CD4-positive, alpha-beta T cell treated with Interleukin-15 for 1 hour (primary cell): Measurements from ENCODE around the gene FABP3.

Experiments
- DNase-seq: peaks from one replicate; pipeline ENCODE4 v3.0.0-alpha.2; 2020

Gene FABP3

DNA sequence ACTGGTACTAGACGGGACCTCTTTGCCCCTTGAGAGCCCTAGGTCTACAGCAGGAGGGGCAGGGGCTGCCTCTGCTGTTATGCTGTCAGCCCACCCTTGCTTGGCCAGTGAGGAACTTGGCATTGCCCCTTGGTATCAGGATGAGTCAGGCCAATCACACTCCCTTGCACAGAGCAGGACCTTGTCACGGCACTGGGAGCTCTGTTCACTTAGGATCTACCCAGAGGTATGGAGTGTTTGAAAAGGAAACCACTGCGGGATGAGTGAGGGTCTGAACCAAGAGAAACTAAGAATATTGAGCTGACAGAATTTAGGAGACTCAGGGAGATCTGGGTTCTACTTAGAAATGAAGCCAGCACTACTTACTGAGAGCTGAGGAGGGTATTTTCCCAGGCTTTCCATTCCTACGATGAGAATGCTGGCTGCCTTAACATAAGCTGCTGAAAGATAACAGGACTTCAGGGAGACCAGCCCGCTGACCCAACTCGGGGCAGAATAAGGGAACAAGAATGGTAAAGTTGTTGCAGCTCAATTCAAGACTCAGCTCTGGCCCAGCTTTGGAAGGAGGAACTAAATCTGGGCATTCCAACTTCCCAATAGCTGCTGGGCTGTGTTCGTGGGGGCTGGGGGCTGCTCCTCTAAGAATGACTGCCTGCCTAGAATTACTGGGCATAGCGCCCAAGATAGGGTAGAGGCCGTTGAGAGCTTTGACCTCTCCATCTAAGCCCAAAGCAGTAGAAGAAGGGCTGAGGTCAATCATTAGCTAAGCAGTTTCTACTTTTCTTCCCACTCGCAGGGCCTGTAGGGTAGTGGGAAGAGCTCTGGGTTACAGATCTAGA, 1.5 kb downstream of the FABP3 start:
- DNase-seq: no peak

GRCh38 chr1:31370565-31370964, 2.3 kb downstream of the FABP3 start:
- no peak for DNase-seq

DNA sequence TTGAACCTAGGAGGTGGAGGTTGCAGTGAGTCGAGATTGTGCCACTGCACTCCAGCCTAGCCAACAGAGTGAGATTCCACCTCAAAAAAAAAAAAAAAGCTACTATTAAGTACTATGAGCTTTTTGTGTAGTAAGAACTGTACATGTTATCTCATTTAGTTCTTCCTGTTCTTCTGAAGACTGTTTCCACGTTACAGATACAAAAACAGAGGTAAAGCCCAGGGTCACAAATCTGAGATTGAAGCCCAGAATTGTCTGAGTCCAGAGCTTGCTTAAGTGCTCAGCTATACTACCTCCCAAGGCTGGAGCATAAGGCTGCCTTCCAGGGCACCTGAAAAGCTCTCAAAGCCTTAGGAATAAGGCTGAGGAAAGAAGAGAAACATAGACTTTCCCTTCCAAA, 2.9 kb downstream of the FABP3 start:
- no peak for DNase-seq

GRCh38 chr1:31368611-31369107, 4.2 kb downstream of the FABP3 start:
- no peak for DNase-seq

DNA sequence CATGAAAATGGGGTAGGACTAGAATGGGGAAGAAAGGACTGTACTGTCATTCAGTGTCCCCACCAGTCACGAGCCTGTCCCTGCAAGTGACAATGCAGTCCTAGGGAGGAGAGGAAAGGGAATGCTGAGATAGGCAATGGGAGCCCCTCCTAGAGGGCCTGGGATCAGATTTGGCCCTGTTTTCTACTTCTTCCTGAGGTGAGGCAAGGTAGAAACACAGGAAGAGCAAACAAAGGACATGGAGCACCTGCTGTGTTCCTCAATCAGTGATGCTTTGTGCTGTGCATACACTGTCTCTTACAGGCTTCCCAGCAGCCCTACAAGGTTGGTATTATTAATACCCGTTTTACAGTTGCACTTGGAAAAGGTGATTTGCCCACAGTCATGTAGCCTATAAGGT, 6.1 kb downstream of the FABP3 start:
- no peak for DNase-seq

- DNase-seq: no peak
Measured at GRCh38 chr1:31364561-31365250, 8.2 kb downstream of the FABP3 start.

DNA sequence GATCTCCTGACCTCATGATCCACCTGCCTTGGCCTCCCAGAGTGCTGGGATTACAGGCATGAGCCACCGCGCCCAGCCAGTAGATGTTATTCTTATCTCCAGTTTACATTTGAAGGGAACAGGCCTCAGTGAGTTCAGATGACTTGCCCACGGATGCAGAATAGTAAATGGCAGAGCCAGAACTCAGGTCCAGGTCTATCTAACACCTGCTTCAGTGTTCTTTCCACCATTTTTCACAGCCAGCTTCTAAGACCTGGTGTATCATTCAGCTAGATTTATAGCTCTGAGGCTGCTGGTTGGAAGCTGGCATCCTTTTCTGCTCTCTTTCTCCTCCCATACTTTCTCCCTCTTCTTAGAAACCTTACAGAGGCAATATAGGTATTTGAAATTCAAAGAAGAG, 10.8 kb downstream of the FABP3 start:
- no peak for DNase-seq

DNA sequence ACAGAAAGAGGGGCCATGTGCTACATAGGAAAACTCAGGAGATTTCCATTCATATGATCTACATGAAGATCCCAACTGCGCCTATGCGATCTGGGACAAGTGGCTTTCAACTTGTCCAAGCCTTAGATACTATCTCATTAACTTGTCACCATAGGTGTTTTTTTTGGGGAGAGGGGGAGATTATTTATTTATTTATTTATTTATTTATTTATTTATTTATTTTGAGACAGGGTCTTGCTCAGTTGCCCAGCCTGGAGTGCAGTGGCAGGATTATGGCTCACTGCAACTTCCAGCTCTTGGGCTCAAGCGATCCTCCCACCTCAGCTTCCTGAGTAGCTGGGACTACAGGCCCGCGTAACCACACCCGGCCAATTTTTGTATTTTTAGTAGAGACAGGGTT, 11.3 kb downstream of the FABP3 start:
- no peak for DNase-seq

GRCh38 chr1:31356427-31356826, 16.4 kb downstream of the FABP3 start:
- DNase-seq: no peak

- no peak for DNase-seq
Measured at GRCh38 chr1:31354283-31354682, 18.6 kb downstream of the FABP3 start.

DNA sequence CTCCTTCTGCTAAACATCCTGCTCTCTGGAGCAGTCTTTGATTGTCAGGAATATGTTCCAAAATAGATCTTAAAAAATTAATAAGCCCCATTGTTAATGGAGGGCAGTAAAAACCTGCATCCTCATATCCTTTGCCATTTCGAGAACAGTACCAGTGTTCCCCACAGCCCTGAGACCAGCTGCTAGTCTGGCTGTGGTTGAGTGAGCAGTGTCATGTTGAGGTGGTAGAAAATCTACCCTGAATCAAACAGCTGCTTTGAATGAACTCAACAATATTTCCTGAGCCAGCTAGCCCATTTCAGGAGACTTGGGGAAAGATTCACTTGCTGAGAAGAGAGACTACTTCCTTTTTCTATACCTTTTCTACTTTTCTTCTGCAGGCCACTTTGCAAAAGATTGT, 24.4 kb downstream of the FABP3 start:
- no peak for DNase-seq

- no peak for DNase-seq
Measured at GRCh38 chr1:31346785-31347184, 26.1 kb downstream of the FABP3 start.

DNA sequence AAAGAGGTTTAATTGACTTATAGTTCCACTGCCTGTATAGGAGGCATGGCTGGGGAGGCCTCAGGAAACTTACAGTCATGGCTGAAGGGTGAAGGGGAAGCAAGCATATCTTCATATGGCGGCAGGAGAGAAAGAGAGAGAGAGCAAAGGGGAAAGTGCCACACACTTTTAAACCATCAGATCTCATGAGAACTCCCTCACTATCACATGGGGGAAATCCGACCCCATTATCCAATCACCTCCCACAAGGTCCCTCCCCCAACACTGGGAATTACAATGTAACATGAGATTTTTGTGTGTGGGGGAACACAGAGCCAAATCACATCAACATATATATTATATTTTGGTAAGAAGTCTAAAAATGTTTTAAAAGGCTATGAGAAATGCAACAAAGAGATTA, 27.2 kb downstream of the FABP3 start:
- DNase-seq: no peak

DNA sequence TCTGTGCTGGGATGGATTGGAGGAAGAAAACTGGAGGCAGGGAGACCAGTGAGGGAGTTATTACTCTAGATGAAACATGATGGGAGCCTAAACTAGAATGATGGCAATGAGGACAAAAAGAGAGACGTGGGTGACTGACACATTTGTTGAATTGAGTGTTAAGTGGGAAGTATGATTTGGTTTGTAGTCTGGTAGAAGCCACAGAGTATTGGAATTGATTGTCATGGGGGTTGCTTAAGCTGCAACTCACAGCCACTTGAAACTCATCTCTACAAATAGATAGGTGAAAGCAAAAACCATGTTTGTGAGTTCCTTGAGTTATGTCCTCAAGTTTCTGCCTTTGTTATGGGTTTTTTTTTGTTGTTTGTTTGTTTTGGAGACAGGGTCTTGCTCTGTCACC, 28.4 kb downstream of the FABP3 start:
- no peak for DNase-seq

DNA sequence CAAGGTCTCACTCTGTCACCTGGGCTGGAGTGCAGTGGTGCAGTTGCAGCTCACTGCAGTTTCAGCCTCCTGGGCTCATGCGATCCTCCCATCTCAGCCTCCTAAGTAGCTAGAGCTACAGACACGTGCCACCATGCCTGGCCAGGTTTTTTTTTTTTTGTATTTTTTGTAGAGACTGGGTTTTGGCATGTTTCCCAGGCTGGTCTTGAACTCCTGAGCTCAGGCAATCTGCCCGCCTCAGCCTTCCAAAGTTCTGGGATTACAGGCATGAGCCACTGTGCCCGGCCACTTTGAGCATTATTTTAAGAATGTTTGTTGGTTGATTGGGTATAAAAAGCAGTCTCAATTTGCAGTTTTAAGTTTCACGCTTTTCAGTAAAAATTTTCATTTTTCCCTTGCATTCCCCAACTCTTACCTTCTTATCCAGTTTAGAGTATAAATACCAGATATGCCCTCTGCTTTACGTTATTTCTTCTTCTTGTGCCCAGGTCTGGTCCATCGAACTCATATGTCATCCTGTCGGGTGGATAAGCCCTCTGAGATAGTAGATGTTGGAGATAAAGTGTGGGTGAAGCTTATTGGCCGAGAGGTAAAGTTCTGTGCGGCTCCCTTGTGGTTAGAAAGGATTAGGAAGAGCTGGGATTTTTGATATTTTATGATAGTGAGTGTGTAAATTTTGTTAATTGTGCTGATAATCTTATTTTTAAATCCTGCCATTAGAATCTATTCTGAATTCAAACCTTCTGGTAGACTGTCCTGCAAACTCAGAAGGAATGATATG, 36.0 kb downstream of the FABP3 start:
- no peak for DNase-seq

GRCh38 chr1:31335007-31335406, 37.9 kb downstream of the FABP3 start:
- DNase-seq: no peak

GRCh38 chr1:31327381-31327780, 45.5 kb downstream of the FABP3 start:
- DNase-seq: no peak

GRCh38 chr1:31326461-31326860, 46.4 kb downstream of the FABP3 start:
- no peak for DNase-seq

GRCh38 chr1:31324992-31325391, 47.9 kb downstream of the FABP3 start:
- no peak for DNase-seq

- no peak for DNase-seq
Measured at GRCh38 chr1:31324093-31324492, 48.8 kb downstream of the FABP3 start.

DNA sequence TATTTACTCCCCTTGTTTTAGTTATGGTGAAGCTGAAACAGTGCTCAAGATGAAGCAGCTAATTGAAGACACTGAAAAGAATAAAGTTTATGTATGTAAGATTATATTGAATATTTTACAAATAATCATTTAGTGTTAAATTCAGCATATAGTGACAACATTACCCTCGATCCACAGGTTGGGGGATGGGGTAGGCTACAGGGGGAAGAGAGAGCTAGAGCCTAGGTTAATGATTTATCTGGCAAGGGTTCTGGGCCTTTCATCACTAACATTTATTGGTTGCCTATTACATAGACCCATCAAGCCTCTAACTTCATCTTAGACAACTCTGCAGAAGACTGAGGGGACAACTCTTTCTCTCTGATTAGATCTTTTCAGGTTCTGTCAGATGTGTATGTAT, 54.7 kb downstream of the FABP3 start:
- DNase-seq: no peak

DNA sequence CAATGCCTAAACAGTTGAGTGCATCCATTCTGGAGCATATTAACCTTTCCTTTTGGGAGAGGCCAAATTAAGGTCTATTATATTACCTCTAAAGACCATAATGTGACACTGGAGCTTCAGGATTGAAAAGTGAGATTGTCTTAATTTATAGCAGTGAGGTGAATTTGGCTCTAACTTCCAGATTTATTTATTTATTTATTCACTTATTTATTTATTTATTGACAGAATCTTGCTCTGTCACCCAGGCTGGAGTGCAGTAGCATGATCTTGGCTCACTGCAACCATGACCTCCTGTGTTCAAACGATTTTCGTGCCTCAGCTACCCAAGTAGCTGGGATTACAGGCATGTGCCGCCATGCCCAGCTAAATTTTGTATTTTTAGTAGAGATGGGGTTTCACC, 57.0 kb downstream of the FABP3 start:
- no peak for DNase-seq
